Omental fat pad (tissue), 4 donors: Measurements from ENCODE around the gene SLC12A8. TPM values are rescaled to one million over a fixed set of nuclear protein-coding genes. Genes with fewer than 3 reads are reported as not detected.

Experiments
- ATAC-seq: fragments of 150-250 bp; one replicate; pipeline ENCODE4 v1.9.1; 2016; ENCODE audit warnings: mild to moderate bottlenecking, moderate library complexity; ENCODE audit not compliant: low FRiP score
- DNase-seq: peaks from one replicate; pipeline ENCODE4 v3.0.0-alpha.2; 2019; ENCODE audit warnings: low spot score
- CTCF ChIP-seq, 3 donors: fragments of 450-650 bp; IDR thresholded peaks; one replicate each; pipeline ENCODE4 v1.5.1; 2016 to 2017; ENCODE audit warnings: antibody characterized with exemption in 3 of 3, mild to moderate bottlenecking in 3 of 3, moderate library complexity in 2 of 3
- total RNA-seq, 4 donors: library from RNA; depleted of rRNA; stranded (reverse); fragments of >200 nt; gene quantifications; one replicate each; pipeline ENCODE4 v1.1.0, GENCODE V29; 2016

SLC12A8 gene
- total RNA-seq, 4 donors from 2014 or later = 2.6 to 65.3 (median 8.7) TPM; not detected in 1

- no peak for DNase-seq
- TF ChIP-seq CTCF (IDR thresholded peaks at IDR 0.05) = no peak
Measured at GRCh38 chr3:125246237-125246636, 33.7 kb upstream of the SLC12A8 start.

GRCh38 chr3:125245521-125245920 is 33.0 kb upstream of the SLC12A8 start:
- no peak for TF ChIP-seq CTCF (IDR thresholded peaks at IDR 0.05)
- ATAC-seq (no peak), DNase-seq (no peak)

More at GRCh38 chr3:125246237-125246636, 33.7 kb upstream of the SLC12A8 start:
- no peak for ATAC-seq

GRCh38 chr3:125240496-125240895 is 27.9 kb upstream of the SLC12A8 start:
- TF ChIP-seq CTCF (IDR thresholded peaks at IDR 0.05) = no peak
- no peak for ATAC-seq

DNA sequence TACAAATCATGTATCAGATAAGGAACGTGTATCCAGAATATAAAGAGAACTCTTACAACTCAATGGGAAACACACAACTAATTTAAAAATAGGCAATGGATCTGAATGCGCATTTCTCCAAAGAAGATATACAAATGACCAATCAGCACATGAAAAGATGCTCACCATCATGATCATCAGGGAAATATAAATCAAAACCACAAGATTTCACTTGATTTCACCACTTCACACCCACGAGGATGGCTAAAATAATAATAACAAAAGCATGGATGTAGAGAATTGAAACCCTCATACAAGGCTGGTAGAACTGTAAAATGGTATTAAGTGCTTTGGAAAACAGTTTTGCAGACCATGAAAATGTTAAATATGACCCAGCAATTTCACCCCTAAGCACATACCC is 26.7 kb upstream of the SLC12A8 start:
- DNase-seq (no peak), ATAC-seq (no peak)
- no peak for TF ChIP-seq CTCF (IDR thresholded peaks at IDR 0.05)

More at GRCh38 chr3:125240496-125240895, 27.9 kb upstream of the SLC12A8 start:
- no peak for DNase-seq

DNA sequence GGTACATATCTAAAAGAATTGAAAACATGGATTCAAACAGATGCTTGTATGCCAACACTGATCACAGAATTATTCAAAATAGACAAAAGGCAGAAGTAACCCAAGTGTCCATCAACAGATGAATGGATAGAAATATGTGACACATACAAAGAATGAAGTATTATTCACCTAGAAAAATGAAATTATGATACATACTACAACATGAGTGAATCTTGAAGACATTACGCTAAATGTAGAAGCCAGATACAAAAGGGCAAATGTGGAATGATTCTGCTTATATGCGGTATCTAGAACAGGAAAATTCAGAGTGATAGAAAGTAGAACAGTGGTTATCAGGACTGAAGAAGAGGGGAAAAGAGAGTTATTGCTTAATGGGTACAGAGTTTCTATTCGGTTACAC is 26.2 kb upstream of the SLC12A8 start:
- no peak for TF ChIP-seq CTCF (IDR thresholded peaks at IDR 0.05)
- DNase-seq = no peak
- no peak for ATAC-seq

- DNase-seq = no peak
- no peak for TF ChIP-seq CTCF (IDR thresholded peaks at IDR 0.05)
- ATAC-seq = peak; percentile 34
Measured at GRCh38 chr3:125236331-125236903, 23.9 kb upstream of the SLC12A8 start.

- ATAC-seq = no peak
- DNase-seq = no peak
- no peak for TF ChIP-seq CTCF (IDR thresholded peaks at IDR 0.05)
Measured at GRCh38 chr3:125234831-125235230, 22.3 kb upstream of the SLC12A8 start.
